WTC11 (cell line): ENCODE results near the gene CDC42EP2. TPM values are rescaled to one million over a fixed set of nuclear protein-coding genes. Genes with fewer than 3 reads are reported as not detected.

ENCODE experiments used
- ATAC-seq: fragments of 200-7000 bp; cut with Tn5 transposase; 2 replicates; pipeline ENCODE4 v1.10.0; 2021; ENCODE audit warnings: mild to moderate bottlenecking, moderate library complexity
- CTCF ChIA-PET: fragments of 300-600 bp; sonication (Branson Sonifier 250); formaldehyde crosslinking; loops from one replicate; lab custom pipeline; 2021; ENCODE audit warnings: antibody characterized with exemption; lab: Charles Lee
- POLR2A ChIA-PET: fragments of 350-600 bp; sonication (Branson Sonifier 250); formaldehyde crosslinking; loops from one replicate; lab custom pipeline; 2021; ENCODE audit warnings: antibody characterized with exemption; lab: Charles Lee
- DNase-seq: peaks from one replicate; pipeline ENCODE4 v3.0.0; 2021; ENCODE audit warnings: low spot score
- H3K27ac Mint-ChIP-seq: 2 replicates; pipeline ENCODE4 v1.8.0; 2021; ENCODE audit warnings: mixed read lengths
- H3K27me3 Mint-ChIP-seq: 2 replicates; pipeline ENCODE4 v1.8.0; 2021; ENCODE audit warnings: low read depth, mild to moderate bottlenecking, moderate library complexity, mixed read lengths
- H3K36me3 Mint-ChIP-seq: 2 replicates; pipeline ENCODE4 v1.8.0; 2021; ENCODE audit warnings: mixed read lengths
- H3K4me1 Mint-ChIP-seq: 2 replicates; pipeline ENCODE4 v1.8.0; 2022; ENCODE audit warnings: mixed read lengths
- H3K4me3 Mint-ChIP-seq: 2 replicates; pipeline ENCODE4 v1.8.0; 2021; ENCODE audit warnings: mild to moderate bottlenecking, moderate library complexity, mixed read lengths
- H3K9me3 Mint-ChIP-seq: 2 replicates; pipeline ENCODE4 v1.8.0; 2021; ENCODE audit warnings: mixed read lengths
- EMX1 ChIP-seq: fragments of 250-450 bp; sonication (Bioruptor Pico); IDR thresholded peaks from 2 replicates; pipeline ENCODE4 v1.8.0; 2021; ENCODE audit warnings: mild to moderate bottlenecking
- ETV6 ChIP-seq: sonication (generic); formaldehyde crosslinking; IDR thresholded peaks from 2 replicates; pipeline ENCODE4 v1.8.1; 2022; ENCODE audit warnings: mild to moderate bottlenecking, missing genetic modification reagents
- FOXK1 ChIP-seq: sonication (generic); formaldehyde crosslinking; IDR thresholded peaks from 2 replicates; pipeline ENCODE4 v1.8.0; 2022; ENCODE audit warnings: mild to moderate bottlenecking, moderate library complexity, missing genetic modification reagents
- FOXP1 ChIP-seq: sonication (generic); formaldehyde crosslinking; IDR thresholded peaks from 2 replicates; pipeline ENCODE4 v1.8.0; 2022; ENCODE audit warnings: missing genetic modification reagents, mild to moderate bottlenecking, moderate library complexity, borderline replicate concordance
- GABPB1 ChIP-seq: sonication (generic); formaldehyde crosslinking; IDR thresholded peaks from 2 replicates; pipeline ENCODE4 v1.8.1; 2023; ENCODE audit warnings: mild to moderate bottlenecking, missing genetic modification reagents
- GTF2I ChIP-seq: fragments of 250-450 bp; sonication (Bioruptor Pico); conservative IDR thresholded peaks from 2 replicates; pipeline ENCODE4 v1.4.0; 2021; ENCODE audit warnings: mild to moderate bottlenecking
- NR3C1 ChIP-seq: sonication (generic); formaldehyde crosslinking; conservative IDR thresholded peaks from 2 replicates; pipeline ENCODE4 v1.8.1; 2023; ENCODE audit warnings: low read depth, mild to moderate bottlenecking, missing genetic modification reagents
- PRRX2 ChIP-seq: fragments of 250-450 bp; sonication (Bioruptor Pico); IDR thresholded peaks from 2 replicates; pipeline ENCODE4 v1.8.0; 2021; ENCODE audit warnings: mild to moderate bottlenecking
- RELA ChIP-seq: sonication (generic); formaldehyde crosslinking; IDR thresholded peaks from 2 replicates; pipeline ENCODE4 v1.8.1; 2022; ENCODE audit warnings: missing genetic modification reagents, mild to moderate bottlenecking, borderline replicate concordance
- SMAD3 ChIP-seq: sonication (generic); formaldehyde crosslinking; IDR thresholded peaks from 2 replicates; pipeline ENCODE4 v1.8.0; 2022; ENCODE audit warnings: missing genetic modification reagents, mild to moderate bottlenecking, borderline replicate concordance
- SP1 ChIP-seq: sonication (generic); formaldehyde crosslinking; conservative IDR thresholded peaks from 2 replicates; pipeline ENCODE4 v1.8.1; 2022; ENCODE audit warnings: missing genetic modification reagents
- TCF7 ChIP-seq: sonication (generic); formaldehyde crosslinking; IDR thresholded peaks from 2 replicates; pipeline ENCODE4 v1.8.0; 2022; ENCODE audit warnings: mild to moderate bottlenecking, low read depth, missing genetic modification reagents, moderate library complexity
- TEAD4 ChIP-seq: sonication (generic); formaldehyde crosslinking; IDR thresholded peaks from 2 replicates; pipeline ENCODE4 v1.8.0; 2022; ENCODE audit warnings: mild to moderate bottlenecking, missing genetic modification reagents
- ZNF121 ChIP-seq: sonication (generic); formaldehyde crosslinking; IDR thresholded peaks from 2 replicates; pipeline ENCODE4 v1.8.0; 2023; ENCODE audit warnings: missing genetic modification reagents
- ZNF138 ChIP-seq: sonication (generic); formaldehyde crosslinking; conservative IDR thresholded peaks from 2 replicates; pipeline ENCODE4 v1.8.1; 2022; ENCODE audit warnings: mild to moderate bottlenecking, moderate library complexity, missing genetic modification reagents
- ZNF219 ChIP-seq: sonication (generic); formaldehyde crosslinking; IDR thresholded peaks from 2 replicates; pipeline ENCODE4 v1.8.0; 2023; ENCODE audit warnings: missing genetic modification reagents, mild to moderate bottlenecking, borderline replicate concordance
- ZNF263 ChIP-seq: sonication (generic); formaldehyde crosslinking; IDR thresholded peaks from 2 replicates; pipeline ENCODE4 v1.8.1; 2022; ENCODE audit warnings: low read depth, mild to moderate bottlenecking, moderate library complexity, missing genetic modification reagents
- total RNA-seq: library from RNA; stranded (reverse); gene quantifications from 3 replicates; pipeline ENCODE4 v1.2.3, GENCODE V29; 2021
- TF ChIP-seq, protein P1 (sequence below): sonication (generic); formaldehyde crosslinking; IDR thresholded peaks from 2 replicates; pipeline ENCODE4 v1.8.0; 2022; ENCODE audit warnings: mild to moderate bottlenecking, missing genetic modification reagents
- TF ChIP-seq, protein P2 (sequence below): sonication (generic); formaldehyde crosslinking; IDR thresholded peaks from 2 replicates; pipeline ENCODE4 v1.8.1; 2023; ENCODE audit warnings: mild to moderate bottlenecking, moderate library complexity, missing genetic modification reagents
- TF ChIP-seq, protein P3 (sequence below): fragments of 250-450 bp; sonication (Bioruptor Pico); conservative IDR thresholded peaks from 2 replicates; pipeline ENCODE4 v1.9.0; 2021; ENCODE audit warnings: mild to moderate bottlenecking
- TF ChIP-seq, protein P4 (sequence below): sonication (generic); formaldehyde crosslinking; IDR thresholded peaks from 2 replicates; pipeline ENCODE4 v1.8.1; 2022; ENCODE audit warnings: low read depth, mild to moderate bottlenecking, moderate library complexity, missing genetic modification reagents, borderline replicate concordance
- TF ChIP-seq, protein P5 (sequence below): sonication (generic); formaldehyde crosslinking; IDR thresholded peaks from 2 replicates; pipeline ENCODE4 v1.8.0; 2023; ENCODE audit warnings: mild to moderate bottlenecking, missing genetic modification reagents

Gene CDC42EP2
- total RNA-seq, 1 experiment from 2014 or later = 11.0 TPM

DNA sequence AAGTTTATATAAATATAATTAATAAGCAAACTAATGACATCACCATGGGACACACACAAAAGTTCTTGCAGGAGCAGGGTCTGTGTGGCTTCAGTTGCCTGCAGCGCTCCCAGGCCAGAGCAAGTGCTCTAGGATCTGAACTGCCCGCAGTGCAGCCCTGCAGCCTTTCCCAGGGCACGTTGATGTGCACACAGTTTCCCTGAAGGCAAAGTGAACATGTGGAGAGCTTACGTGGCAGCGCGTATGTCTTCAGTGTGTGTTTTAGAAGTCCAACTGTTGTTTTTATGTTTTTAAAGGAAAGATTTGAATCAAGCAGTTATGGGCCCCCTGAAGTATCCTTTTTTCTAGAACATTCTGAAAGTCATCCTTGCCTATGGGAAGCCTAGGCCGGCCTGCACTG is 38.7 kb downstream of the CDC42EP2 start:
- H3K36me3 Mint-ChIP-seq = peaks cover 31% of the 10 kb centered on the region
- H3K4me1 Mint-ChIP-seq = peaks cover 10% of the 10 kb centered on the region
- peak overlapping the region; percentile 70 for H3K4me3 Mint-ChIP-seq
- no peak for DNase-seq
- ATAC-seq = no peak
- H3K27ac Mint-ChIP-seq = peak overlapping the region; percentile 19; the same call in 1 of the 2 replicates
- ChIA-PET CTCF (interaction anchor here (0.9 to 3.3 kb wide), 8 partner anchors 22 to 217 kb away, joined by 3 to 30 read pairs (median 5); partner anchors contain the start of genes CDC42EP2, DPF2 and ZNRD2), POLR2A (interaction anchor here (1.0 to 1.3 kb wide), 6 partner anchors 20 to 172 kb away, joined by 3 to 5 read pairs (median 3); partner anchors contain the start of genes DPF2, POLA2 and SCYL1)
- TF ChIP-seq, protein P1, sequence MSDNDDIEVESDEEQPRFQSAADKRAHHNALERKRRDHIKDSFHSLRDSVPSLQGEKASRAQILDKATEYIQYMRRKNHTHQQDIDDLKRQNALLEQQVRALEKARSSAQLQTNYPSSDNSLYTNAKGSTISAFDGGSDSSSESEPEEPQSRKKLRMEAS (CRISPR knock-in tag) = no peak
- TF ChIP-seq, protein P2, sequence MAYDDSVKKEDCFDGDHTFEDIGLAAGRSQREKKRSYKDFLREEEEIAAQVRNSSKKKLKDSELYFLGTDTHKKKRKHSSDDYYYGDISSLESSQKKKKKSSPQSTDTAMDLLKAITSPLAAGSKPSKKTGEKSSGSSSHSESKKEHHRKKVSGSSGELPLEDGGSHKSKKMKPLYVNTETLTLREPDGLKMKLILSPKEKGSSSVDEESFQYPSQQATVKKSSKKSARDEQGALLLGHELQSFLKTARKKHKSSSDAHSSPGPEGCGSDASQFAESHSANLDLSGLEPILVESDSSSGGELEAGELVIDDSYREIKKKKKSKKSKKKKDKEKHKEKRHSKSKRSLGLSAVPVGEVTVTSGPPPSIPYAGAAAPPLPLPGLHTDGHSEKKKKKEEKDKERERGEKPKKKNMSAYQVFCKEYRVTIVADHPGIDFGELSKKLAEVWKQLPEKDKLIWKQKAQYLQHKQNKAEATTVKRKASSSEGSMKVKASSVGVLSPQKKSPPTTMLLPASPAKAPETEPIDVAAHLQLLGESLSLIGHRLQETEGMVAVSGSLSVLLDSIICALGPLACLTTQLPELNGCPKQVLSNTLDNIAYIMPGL (CRISPR knock-in tag) = no peak
- TF ChIP-seq RELA (CRISPR knock-in tag) = no peak
- H3K9me3 Mint-ChIP-seq = no peaks in the 10 kb centered on the region
- peaks cover 30% of the 10 kb centered on the region for H3K27me3 Mint-ChIP-seq

DNA sequence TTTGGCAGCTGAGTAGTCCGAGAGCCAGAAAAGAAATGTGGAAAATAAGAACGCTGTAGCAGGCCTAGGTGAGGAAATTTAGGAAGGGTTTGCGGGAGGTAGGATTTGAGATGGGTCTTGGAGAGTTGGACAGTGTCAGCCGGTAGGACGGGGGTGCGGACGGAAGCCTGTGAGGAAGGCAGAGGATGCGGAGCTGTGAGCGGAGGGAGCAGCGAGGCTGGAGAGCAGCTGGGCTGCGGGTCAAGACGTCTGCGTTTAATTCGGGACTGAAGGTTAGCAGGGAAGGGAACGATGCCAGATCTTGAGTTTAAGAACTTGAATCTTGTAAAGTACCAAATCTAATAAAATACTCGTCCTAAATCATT is 39.2 kb downstream of the CDC42EP2 start:
- H3K4me3 Mint-ChIP-seq = peak overlapping the region; percentile 70
- peaks cover 10% of the 10 kb centered on the region for H3K4me1 Mint-ChIP-seq
- CTCF ChIA-PET = interaction anchor here (0.6 to 3.3 kb wide), 14 partner anchors 10 to 216 kb away, joined by 3 to 30 read pairs (median 3); partner anchors contain the start of genes CAPN1, CDC42EP2, DPF2 and ZNRD2
- DNase-seq (peak; percentile 38), ATAC-seq (peak; percentile 14)
- peak overlapping the region; percentile 19; the same call in 1 of the 2 replicates for H3K27ac Mint-ChIP-seq
- H3K36me3 Mint-ChIP-seq = peaks cover 26% of the 10 kb centered on the region
- no peaks in the 10 kb centered on the region for H3K9me3 Mint-ChIP-seq
- 0 out of 2 replicates have a peak, but pooled peaks have one; percentile 8 for TF ChIP-seq EMX1 (CRISPR knock-in tag)
- no peak; the same call in 1 of the 2 replicates for TF ChIP-seq FOXP1
- TF ChIP-seq ZNF121 (CRISPR knock-in tag) = 0 out of 2 replicates have a peak, but pooled peaks have one; percentile 60
- TF ChIP-seq, all 79 proteins: peak for 2
- H3K27me3 Mint-ChIP-seq = peaks cover 30% of the 10 kb centered on the region
- POLR2A ChIA-PET = interaction anchor here (0.6 to 1.3 kb wide), 9 partner anchors 20 to 186 kb away, joined by 3 to 5 read pairs (median 3); partner anchors contain the start of genes DPF2, POLA2 and SCYL1

DNA sequence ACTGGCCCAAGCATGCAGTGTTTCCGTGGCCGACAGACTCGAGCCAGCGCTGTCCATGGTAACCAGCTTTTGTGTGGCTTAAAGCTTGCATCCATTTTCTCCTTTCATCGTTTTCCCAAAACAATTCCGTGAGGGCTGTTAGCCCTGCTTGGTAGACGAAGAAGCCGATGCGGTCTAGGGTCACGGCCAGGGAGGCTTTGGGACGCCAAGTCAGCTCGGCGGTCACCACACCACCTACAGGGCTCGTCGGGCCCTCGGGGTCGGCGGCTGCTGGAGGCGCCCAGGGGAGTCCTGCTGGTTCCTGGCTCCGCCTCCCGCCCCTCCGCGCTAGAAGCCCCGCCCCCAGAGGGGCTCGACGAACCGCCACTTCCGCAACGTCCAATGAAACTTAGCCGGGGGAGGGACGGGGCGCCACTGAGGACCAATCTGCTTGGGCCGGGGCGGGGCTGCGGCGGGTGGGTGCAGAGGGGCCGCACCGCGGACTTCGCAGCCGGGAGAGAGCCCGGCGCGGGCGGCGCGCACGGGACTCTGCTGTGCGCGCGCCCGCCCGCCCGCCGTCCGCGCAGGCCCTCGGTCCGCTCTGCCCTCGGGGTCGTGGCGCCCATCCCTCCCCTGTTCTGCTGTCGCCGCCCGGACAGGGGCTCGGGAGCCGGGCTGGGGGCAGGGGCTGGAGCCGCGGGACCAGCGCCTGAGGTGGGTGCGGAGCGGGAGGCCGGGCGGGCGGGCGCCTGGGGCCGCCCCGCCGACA is 39.8 kb downstream of the CDC42EP2 start, which contains the start of gene TIGD3:
Gene TIGD3, plus strand, starts transcription at position 487 of the 748 bp plus-strand sequence. CDS start 1,058 bp downstream, outside the sequence.
- ChIA-PET POLR2A (interaction anchor here (0.6 to 2.7 kb wide), 10 partner anchors 21 to 186 kb away, joined by 3 to 8 read pairs (median 3); partner anchors contain the start of genes DPF2, POLA2 and SCYL1), CTCF (interaction anchor here (0.6 to 3.3 kb wide), 15 partner anchors 11 to 216 kb away, joined by 3 to 30 read pairs (median 3); partner anchors contain the start of genes CAPN1, CDC42EP2, DPF2 and ZNRD2)
- H3K27me3 Mint-ChIP-seq = peaks cover 30% of the 10 kb centered on the region
- no peaks in the 10 kb centered on the region for H3K9me3 Mint-ChIP-seq
- peak within 1 kb of the TSS; percentile 81 for H3K4me3 Mint-ChIP-seq
- H3K27ac Mint-ChIP-seq = peak within 1 kb of the TSS; percentile 19; the same call in 1 of the 2 replicates
- peak; percentile 95 for ATAC-seq
- peak; percentile 99 for DNase-seq
- H3K4me1 Mint-ChIP-seq = peaks cover 10% of the 10 kb centered on the region
- H3K36me3 Mint-ChIP-seq = peaks cover 21% of the 10 kb centered on the region
- peak; percentile 39; the same call in 1 of the 2 replicates for TF ChIP-seq SMAD3
- TF ChIP-seq SP1 = peak; percentile 80
- peak; percentile 42; the same call in 1 of the 2 replicates for TF ChIP-seq FOXK1 (CRISPR knock-in tag)
- no peak for TF ChIP-seq ZNF138 (CRISPR knock-in tag)
- no peak for TF ChIP-seq ZNF263 (CRISPR knock-in tag)
- TF ChIP-seq, protein P3, sequence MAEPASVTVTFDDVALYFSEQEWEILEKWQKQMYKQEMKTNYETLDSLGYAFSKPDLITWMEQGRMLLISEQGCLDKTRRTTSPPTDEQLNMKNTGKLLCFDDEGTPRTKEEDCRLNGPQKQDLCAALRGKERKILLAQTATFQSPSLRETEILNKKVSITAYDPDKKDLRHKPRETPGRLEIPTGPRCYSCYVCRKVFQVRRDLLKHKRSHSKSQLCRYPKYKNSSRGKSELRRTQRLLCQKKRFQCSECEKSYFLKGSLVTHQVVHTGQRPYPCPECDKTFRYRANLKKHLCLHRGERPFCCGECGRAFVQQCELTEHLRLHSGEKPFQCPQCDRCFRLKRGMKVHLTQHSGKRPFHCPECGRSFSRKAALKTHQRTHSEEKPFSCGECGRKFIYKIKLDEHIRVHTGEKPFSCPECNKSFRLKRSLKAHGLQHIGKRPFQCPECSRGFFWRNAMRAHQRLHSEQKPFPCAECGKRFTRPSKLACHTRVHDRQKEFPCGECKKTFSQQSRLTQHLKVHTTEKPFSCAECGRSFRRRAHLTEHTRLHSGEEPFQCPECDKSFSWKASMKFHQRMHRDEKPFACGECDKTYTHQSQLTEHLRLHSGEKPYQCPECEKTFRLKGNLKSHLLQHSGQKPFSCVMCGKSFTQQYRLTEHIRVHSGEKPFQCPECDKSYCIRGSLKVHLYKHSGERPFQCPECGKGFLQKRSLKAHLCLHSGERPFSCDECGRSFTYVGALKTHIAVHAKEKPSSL (CRISPR knock-in tag) = no peak
- no peak for TF ChIP-seq TCF7 (CRISPR knock-in tag)
- peak; percentile 48; the same call in 1 of the 2 replicates for TF ChIP-seq ETV6 (CRISPR knock-in tag)
- no peak for TF ChIP-seq NR3C1 (CRISPR knock-in tag)
- TF ChIP-seq, protein P4, sequence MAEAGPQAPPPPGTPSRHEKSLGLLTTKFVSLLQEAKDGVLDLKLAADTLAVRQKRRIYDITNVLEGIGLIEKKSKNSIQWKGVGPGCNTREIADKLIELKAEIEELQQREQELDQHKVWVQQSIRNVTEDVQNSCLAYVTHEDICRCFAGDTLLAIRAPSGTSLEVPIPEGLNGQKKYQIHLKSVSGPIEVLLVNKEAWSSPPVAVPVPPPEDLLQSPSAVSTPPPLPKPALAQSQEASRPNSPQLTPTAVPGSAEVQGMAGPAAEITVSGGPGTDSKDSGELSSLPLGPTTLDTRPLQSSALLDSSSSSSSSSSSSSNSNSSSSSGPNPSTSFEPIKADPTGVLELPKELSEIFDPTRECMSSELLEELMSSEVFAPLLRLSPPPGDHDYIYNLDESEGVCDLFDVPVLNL (CRISPR knock-in tag) = no peak
- TF ChIP-seq GTF2I (CRISPR knock-in tag) = no peak
- TF ChIP-seq TEAD4 (CRISPR knock-in tag) = 0 out of 2 replicates have a peak, but pooled peaks have one; percentile 39
- TF ChIP-seq ZNF219 (CRISPR knock-in tag) = no peak
- TF ChIP-seq, protein P5, sequence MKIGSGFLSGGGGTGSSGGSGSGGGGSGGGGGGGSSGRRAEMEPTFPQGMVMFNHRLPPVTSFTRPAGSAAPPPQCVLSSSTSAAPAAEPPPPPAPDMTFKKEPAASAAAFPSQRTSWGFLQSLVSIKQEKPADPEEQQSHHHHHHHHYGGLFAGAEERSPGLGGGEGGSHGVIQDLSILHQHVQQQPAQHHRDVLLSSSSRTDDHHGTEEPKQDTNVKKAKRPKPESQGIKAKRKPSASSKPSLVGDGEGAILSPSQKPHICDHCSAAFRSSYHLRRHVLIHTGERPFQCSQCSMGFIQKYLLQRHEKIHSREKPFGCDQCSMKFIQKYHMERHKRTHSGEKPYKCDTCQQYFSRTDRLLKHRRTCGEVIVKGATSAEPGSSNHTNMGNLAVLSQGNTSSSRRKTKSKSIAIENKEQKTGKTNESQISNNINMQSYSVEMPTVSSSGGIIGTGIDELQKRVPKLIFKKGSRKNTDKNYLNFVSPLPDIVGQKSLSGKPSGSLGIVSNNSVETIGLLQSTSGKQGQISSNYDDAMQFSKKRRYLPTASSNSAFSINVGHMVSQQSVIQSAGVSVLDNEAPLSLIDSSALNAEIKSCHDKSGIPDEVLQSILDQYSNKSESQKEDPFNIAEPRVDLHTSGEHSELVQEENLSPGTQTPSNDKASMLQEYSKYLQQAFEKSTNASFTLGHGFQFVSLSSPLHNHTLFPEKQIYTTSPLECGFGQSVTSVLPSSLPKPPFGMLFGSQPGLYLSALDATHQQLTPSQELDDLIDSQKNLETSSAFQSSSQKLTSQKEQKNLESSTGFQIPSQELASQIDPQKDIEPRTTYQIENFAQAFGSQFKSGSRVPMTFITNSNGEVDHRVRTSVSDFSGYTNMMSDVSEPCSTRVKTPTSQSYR = 0 out of 2 replicates have a peak, but pooled peaks have one; percentile 54
- TF ChIP-seq GABPB1 = no peak
- TF ChIP-seq PRRX2 = peak; percentile 9; the same call in 1 of the 2 replicates
